Fibroblast of pulmonary artery (primary cell): Measurements from ENCODE around the gene ITPR3.
A peak's percentile ranks its signal among the peaks of the same experiment; 100 is the strongest.

Source experiments
- DNase-seq: peaks from one replicate; pipeline ENCODE4 v3.0.0-alpha.2; 2010; ENCODE audit warnings: low read depth
- H3K4me3 ChIP-seq: replicated peaks from 2 replicates; pipeline ENCODE4 v1.5.1; 2011; ENCODE audit warnings: low read depth, mild to moderate bottlenecking, control low read depth, low read length, moderate library complexity
- TF ChIP-seq, protein P1 (sequence below): IDR thresholded peaks from 2 replicates; pipeline ENCODE4 v1.5.1; 2011; ENCODE audit warnings: mild to moderate bottlenecking, control low read depth, low read length, inconsistent platforms; ENCODE audit errors: missing control alignments

Gene ITPR3

DNA sequence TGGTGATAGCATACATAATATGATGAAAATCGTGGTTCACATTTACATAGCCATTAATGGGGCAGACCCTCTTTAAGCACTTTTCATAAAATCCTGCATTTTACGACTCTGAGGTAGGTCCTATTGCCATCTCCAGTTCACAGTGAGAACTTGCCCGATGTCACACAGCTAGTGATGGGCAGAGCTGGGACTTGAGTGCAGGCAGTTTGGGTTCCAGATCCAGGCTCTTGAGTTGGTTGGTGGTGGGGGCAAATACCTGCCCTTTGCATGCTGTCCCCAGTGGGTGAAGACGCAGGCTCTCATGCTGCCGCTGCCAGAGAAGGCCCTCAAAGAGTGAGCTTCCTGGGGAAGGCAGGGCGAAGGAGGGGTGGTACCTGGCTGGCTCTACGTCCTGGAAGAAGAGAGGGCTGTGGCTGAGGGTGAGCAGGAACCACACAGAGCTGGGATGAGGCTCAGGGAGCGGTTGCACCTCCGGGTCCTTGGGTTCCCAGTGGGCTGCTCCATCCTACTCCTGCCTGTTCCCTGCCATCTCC lies 34.9 kb upstream of the ITPR3 start:
- TF ChIP-seq, protein P1, sequence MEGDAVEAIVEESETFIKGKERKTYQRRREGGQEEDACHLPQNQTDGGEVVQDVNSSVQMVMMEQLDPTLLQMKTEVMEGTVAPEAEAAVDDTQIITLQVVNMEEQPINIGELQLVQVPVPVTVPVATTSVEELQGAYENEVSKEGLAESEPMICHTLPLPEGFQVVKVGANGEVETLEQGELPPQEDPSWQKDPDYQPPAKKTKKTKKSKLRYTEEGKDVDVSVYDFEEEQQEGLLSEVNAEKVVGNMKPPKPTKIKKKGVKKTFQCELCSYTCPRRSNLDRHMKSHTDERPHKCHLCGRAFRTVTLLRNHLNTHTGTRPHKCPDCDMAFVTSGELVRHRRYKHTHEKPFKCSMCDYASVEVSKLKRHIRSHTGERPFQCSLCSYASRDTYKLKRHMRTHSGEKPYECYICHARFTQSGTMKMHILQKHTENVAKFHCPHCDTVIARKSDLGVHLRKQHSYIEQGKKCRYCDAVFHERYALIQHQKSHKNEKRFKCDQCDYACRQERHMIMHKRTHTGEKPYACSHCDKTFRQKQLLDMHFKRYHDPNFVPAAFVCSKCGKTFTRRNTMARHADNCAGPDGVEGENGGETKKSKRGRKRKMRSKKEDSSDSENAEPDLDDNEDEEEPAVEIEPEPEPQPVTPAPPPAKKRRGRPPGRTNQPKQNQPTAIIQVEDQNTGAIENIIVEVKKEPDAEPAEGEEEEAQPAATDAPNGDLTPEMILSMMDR, result no peak
- H3K4me3 ChIP-seq, result no peak overlapping the region
- DNase-seq, result no peak

DNA sequence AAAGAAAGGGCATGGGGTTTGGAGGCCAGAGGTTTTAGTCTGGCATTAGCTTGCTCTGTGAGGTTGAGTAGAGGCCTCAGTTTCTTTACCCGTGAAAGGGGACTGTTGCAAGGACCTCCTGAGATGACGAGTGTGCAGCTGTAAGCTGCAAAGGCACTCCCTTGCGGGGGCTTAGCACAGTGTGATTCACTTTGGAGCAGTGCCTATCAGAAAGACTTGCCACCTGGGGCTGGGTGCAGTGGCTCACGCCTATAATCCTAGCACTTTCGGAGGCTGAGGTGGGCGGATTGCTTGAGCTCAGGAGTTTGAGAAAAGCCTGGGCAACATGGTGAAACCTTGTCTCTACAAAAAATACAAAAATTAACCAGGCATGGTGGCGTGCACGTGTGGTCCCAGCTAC lies 33.6 kb upstream of the ITPR3 start:
- TF ChIP-seq, protein P1, result no peak
- H3K4me3 ChIP-seq, result no peak overlapping the region
- no peak for DNase-seq

DNA sequence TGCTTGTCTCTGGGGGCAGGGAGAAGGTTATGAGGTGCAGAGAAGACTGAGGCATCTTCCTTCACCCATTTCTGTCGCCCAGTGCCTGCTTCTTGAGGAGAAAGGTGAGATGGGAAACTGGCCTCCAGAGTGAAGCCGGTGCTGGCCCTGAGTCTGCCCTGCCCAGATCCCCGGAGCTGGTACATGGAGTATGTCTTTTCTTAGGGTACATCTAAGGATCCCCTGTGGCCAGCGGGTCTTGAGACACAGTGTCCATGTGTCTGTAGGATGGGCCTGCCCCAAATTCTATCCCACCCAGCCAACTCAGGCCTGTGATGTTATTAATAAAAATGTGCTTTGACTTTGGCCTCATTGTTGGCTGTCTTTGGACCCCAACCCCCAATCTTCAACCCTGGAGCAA lies 32.2 kb upstream of the ITPR3 start:
- no peak for DNase-seq
- H3K4me3 ChIP-seq, result no peak overlapping the region
- TF ChIP-seq, protein P1, result no peak

DNA sequence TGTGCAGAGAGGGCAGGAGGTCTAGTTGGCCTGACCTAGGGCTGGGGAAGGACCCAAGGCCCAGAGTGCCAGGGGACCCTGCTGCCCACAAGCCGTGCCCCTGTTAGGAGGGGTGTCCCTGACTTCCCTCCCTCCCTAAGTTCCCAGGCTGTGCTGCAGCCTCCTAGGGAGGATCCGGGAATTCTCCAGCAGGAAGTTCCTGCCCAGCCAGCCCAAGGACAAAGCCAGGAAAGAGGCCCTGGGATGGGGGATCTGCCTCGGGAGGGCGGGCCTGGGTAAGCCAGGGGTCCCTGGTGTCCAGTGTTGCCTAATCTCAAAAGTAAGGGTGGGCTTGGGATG lies 31.8 kb upstream of the ITPR3 start:
- TF ChIP-seq, protein P1, result no peak
- H3K4me3 ChIP-seq, result no peak overlapping the region
- DNase-seq, result no peak

DNA sequence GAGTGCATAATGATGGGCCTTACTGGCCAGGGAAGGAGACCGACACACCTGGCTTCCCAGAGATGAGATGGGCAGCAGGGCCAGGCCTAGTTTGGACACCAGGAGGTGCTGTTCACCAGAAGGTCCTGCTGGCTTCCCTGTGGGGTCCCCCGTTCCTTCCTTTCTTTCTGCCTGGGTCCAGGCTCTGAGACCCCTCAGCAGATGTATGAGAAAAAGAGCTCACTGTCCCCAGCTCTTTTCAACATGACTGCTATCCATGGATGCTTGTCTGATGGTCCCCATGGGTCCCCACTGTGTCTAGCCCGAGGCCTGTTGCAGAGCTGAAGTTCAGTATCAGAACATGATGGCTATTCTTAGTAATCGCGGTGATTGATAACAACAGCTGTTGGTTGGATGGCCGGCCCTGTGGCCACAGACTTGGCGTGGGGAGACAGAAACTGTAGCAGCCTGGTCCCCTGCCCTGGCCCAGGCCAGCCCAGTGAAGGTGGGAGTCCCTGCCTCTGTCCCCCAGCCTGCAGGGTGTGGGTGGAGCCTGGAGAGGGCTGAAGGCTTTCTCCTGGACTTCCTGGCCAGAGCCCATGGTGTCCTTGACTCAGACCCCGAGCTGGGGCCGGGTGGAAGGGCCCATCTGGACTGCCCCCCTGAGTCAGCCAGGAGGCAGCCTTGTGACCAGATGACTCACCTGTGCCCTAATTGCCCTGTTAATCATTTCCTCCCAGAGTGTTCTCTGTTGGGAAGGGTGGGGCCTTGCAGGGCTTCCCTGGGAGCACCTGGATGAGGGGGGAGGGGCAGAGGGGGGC lies 31.2 kb upstream of the ITPR3 start:
- H3K4me3 ChIP-seq, result no peak overlapping the region
- TF ChIP-seq, protein P1, result peak; percentile 99
- DNase-seq, result peak; percentile 70

DNA sequence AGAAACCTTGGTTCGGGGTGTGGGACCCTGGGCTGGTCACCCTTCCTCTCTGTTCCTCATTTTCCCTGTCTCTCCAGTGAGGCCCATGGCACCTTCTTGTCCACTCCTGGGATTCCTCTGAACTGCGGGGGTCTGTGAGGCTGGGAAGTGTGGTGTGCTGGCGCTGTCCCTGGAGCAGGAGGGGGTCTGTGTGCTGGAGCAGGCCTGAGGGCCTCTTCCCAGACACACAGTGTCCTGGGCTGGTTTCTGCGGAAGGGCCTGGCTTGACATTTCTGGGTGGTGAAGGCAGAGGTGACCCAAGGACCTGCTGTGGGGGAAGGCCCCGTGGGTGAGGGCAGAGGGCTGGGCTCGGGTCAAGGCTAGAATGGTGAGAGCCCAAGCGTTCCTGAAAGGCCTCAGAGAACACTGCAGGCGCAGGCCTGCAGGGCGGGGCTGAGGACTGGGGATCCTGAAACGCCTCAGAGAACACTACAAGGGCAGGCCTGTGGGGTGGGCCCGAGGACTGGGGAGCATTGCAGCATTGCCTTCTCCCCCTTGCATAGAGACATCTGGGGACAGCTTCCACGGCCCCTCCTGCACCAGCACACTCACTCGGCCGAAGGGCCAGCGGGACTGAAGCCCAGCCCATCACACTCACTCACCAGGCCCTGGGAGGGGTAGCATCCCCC lies 30.5 kb upstream of the ITPR3 start:
- no peak overlapping the region for H3K4me3 ChIP-seq
- TF ChIP-seq, protein P1, result no peak
- DNase-seq, result no peak
